H9 (cell line): ENCODE results near the gene ST7L. TPM values are rescaled to one million over a fixed set of nuclear protein-coding genes. Genes with fewer than 3 reads are reported as not detected.

Source experiments
- DNase-seq: peaks from one replicate; pipeline ENCODE4 v3.0.0-alpha.2; 2017
- H2AFZ ChIP-seq: one replicate; pipeline ENCODE4 v1.6.1; 2013; ENCODE audit warnings: mild to moderate bottlenecking, low read length, control low read depth, moderate library complexity
- H2AK5ac ChIP-seq: 2 replicates; pipeline ENCODE4 v1.6.1; 2013; ENCODE audit warnings: low read length, control low read depth, mixed read lengths; ENCODE audit not compliant: insufficient read length
- H2BK120ac ChIP-seq: one replicate; pipeline ENCODE4 v1.6.1; 2013; ENCODE audit warnings: low read depth, mild to moderate bottlenecking, low read length, control low read depth, inconsistent platforms; ENCODE audit not compliant: poor library complexity, severe bottlenecking
- H2BK12ac ChIP-seq: 2 replicates; pipeline ENCODE4 v1.6.1; 2013; ENCODE audit warnings: low read length, control low read depth, mixed read lengths, low read depth; ENCODE audit not compliant: insufficient read length
- H2BK15ac ChIP-seq: 2 replicates; pipeline ENCODE4 v1.6.1; 2013; ENCODE audit warnings: low read depth, low read length, control low read depth
- H2BK20ac ChIP-seq: one replicate; pipeline ENCODE4 v1.6.1; 2013; ENCODE audit warnings: low read depth, mild to moderate bottlenecking, low read length, control low read depth, inconsistent platforms; ENCODE audit not compliant: poor library complexity, severe bottlenecking
- H2BK5ac ChIP-seq: 2 replicates; pipeline ENCODE4 v1.6.1; 2013; ENCODE audit warnings: low read length, control low read depth, mixed read lengths; ENCODE audit not compliant: insufficient read length
- H3K14ac ChIP-seq: 2 replicates; pipeline ENCODE4 v1.6.1; 2013; ENCODE audit warnings: low read length, control low read depth; ENCODE audit not compliant: insufficient read depth
- H3K18ac ChIP-seq: 2 replicates; pipeline ENCODE4 v1.6.1; 2013; ENCODE audit warnings: low read depth, mild to moderate bottlenecking, mixed read lengths, low read length, control low read depth; ENCODE audit not compliant: insufficient read length
- H3K23ac ChIP-seq: 2 replicates; pipeline ENCODE4 v1.6.1; 2013; ENCODE audit warnings: low read length, control low read depth, mixed read lengths, low read depth; ENCODE audit not compliant: insufficient read length
- H3K23me2 ChIP-seq: 2 replicates; pipeline ENCODE4 v1.6.1; 2013; ENCODE audit warnings: low read depth, mild to moderate bottlenecking, mixed read lengths, low read length, control low read depth; ENCODE audit not compliant: insufficient read length, poor library complexity, severe bottlenecking
- H3K27ac ChIP-seq: 2 replicates; pipeline ENCODE4 v1.5.1; 2013; ENCODE audit warnings: low read length, control low read depth, mixed read lengths, low read depth; ENCODE audit not compliant: insufficient read length
- H3K27me3 ChIP-seq: 2 replicates; pipeline ENCODE4 v1.6.1; 2013; ENCODE audit warnings: low read length, control low read depth, inconsistent platforms; ENCODE audit not compliant: insufficient read depth
- H3K4ac ChIP-seq: 2 replicates; pipeline ENCODE4 v1.6.1; 2013; ENCODE audit warnings: low read depth, mild to moderate bottlenecking, control low read depth, inconsistent platforms, low read length, moderate library complexity
- H3K4me1 ChIP-seq: 2 replicates; pipeline ENCODE4 v1.6.1; 2013; ENCODE audit warnings: low read length, control low read depth, inconsistent platforms; ENCODE audit not compliant: insufficient read depth
- H3K4me2 ChIP-seq: 2 replicates; pipeline ENCODE4 v1.6.1; 2013; ENCODE audit warnings: low read length, control low read depth, mixed read lengths; ENCODE audit not compliant: insufficient read length, insufficient read depth
- H3K56ac ChIP-seq: 2 replicates; pipeline ENCODE4 v1.6.1; 2013; ENCODE audit warnings: low read depth, mild to moderate bottlenecking, mixed read lengths, low read length, control low read depth; ENCODE audit not compliant: insufficient read length
- H3K79me1 ChIP-seq: 2 replicates; pipeline ENCODE4 v1.6.1; 2013; ENCODE audit warnings: low read depth, mild to moderate bottlenecking, moderate library complexity, low read length, control low read depth, inconsistent platforms; ENCODE audit not compliant: insufficient read depth, poor library complexity, severe bottlenecking
- H3K79me2 ChIP-seq: 2 replicates; pipeline ENCODE4 v1.6.1; 2013; ENCODE audit warnings: low read length, control low read depth, inconsistent platforms; ENCODE audit not compliant: insufficient read depth
- H3K9ac ChIP-seq: 2 replicates; pipeline ENCODE4 v1.6.1; 2013; ENCODE audit warnings: low read length, control low read depth, mixed read lengths; ENCODE audit not compliant: insufficient read length; ENCODE audit errors: extremely low read depth
- H3K9me3 ChIP-seq: one replicate; pipeline ENCODE4 v1.6.1; 2013; ENCODE audit warnings: low read depth, low read length, inconsistent platforms; ENCODE audit not compliant: control insufficient read depth
- H3T11ph ChIP-seq: one replicate; pipeline ENCODE4 v1.6.1; 2013; ENCODE audit warnings: mild to moderate bottlenecking, low read length, control low read depth, inconsistent platforms
- H4K20me1 ChIP-seq: one replicate; pipeline ENCODE4 v1.6.1; 2013; ENCODE audit not compliant: control insufficient read depth, insufficient read length, insufficient read depth
- H4K5ac ChIP-seq: 2 replicates; pipeline ENCODE4 v1.6.1; 2013; ENCODE audit warnings: low read depth, mild to moderate bottlenecking, mixed read lengths, low read length, control low read depth; ENCODE audit not compliant: insufficient read length
- H4K8ac ChIP-seq: replicated peaks from 2 replicates; pipeline ENCODE4 v1.6.1; 2013; ENCODE audit warnings: low read length, control low read depth, mixed read lengths, low read depth; ENCODE audit not compliant: insufficient read length
- H4K91ac ChIP-seq: 2 replicates; pipeline ENCODE4 v1.6.1; 2013; ENCODE audit warnings: low read depth, mild to moderate bottlenecking, moderate library complexity, mixed read lengths, low read length, control low read depth; ENCODE audit not compliant: insufficient read length
- H3K27ac Mint-ChIP-seq, 3 experiments: 2 replicates in 2 of 3; 3 replicates in 1 of 3; pipeline ENCODE4 v1.8.0; 2020 to 2021; ENCODE audit warnings: mixed read lengths in 3 of 3, mild to moderate bottlenecking in 1 of 3, moderate library complexity in 1 of 3
- H3K27me3 Mint-ChIP-seq: 2 replicates; pipeline ENCODE4 v1.8.0; 2021; ENCODE audit warnings: low read depth, mild to moderate bottlenecking, moderate library complexity, mixed read lengths
- H3K36me3 Mint-ChIP-seq, 3 experiments: 2 replicates in 2 of 3; 3 replicates in 1 of 3; pipeline ENCODE4 v1.8.0; 2020 to 2021; ENCODE audit warnings: low read depth in 3 of 3, mixed read lengths in 3 of 3; ENCODE audit not compliant: insufficient read depth in 1 of 3
- H3K4me1 Mint-ChIP-seq, 2 experiments: 2 replicates each; pipeline ENCODE4 v1.8.0; 2020; ENCODE audit warnings: mixed read lengths in 2 of 2
- H3K4me3 Mint-ChIP-seq, 2 experiments: 2 replicates in 1 of 2; 3 replicates in 1 of 2; pipeline ENCODE4 v1.8.0; 2020 to 2021; ENCODE audit warnings: mild to moderate bottlenecking in 2 of 2, mixed read lengths in 2 of 2, moderate library complexity in 1 of 2
- H3K9me3 Mint-ChIP-seq, 2 experiments: 2 replicates in 1 of 2; 3 replicates in 1 of 2; pipeline ENCODE4 v1.8.0; 2020; ENCODE audit warnings: mild to moderate bottlenecking in 2 of 2, mixed read lengths in 2 of 2, moderate library complexity in 1 of 2
- WGBS: extraction: QIAGEN DNeasy Blood & Tissue Kit; methylation state at CpG from one replicate; pipeline ENCODE4 v1.1.7; 2013; ENCODE audit warnings: missing lambda C conversion rate, low lambda C conversion rate, mixed read lengths; ENCODE audit not compliant: insufficient read length; ENCODE audit errors: extremely low coverage; 5-methylcytosine and 5-hydroxymethylcytosine counted together
- total RNA-seq: library from RNA; stranded (reverse); gene quantifications from 2 replicates; pipeline ENCODE4 v1.2.1, GENCODE V29; 2021
- TF ChIP-seq, protein P1 (sequence below): fragments of 200-600 bp; sonication (generic); conservative IDR thresholded peaks from 3 replicates; pipeline ENCODE4 v1.8.0; 2021; ENCODE audit warnings: antibody characterized with exemption, mild to moderate bottlenecking

The ST7L gene
- total RNA-seq, 1 experiment from 2014 or later: 16.0 TPM

DNA sequence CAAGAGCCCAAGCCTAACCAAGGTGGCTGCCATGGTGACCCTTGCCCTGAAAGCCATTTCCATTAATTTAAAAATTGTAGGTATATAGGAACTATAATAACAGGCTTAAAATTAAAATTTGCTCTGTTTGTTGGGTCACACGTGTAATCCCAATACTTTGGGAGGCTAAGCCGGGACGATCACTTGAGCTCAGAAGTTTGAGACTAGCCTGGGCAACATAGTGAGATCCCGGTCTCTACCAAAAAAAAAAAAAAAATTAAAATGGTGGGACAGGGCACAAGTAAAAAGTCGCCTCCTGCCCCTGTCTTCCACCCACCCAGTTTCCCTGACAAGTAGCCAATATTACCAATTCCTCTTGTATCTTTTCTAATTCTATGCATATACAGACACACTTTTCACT lies 7.3 kb upstream of the ST7L start:
- H3K36me3 Mint-ChIP-seq: peaks cover 0 to 25% (median 5%) of the 10 kb centered on the region in 3 experiments; a peak in 3 of 7 replicates
- Histone ChIP-seq H3K4ac (no peak overlapping the region), H4K5ac (no peak overlapping the region), H3K4me1 (no peaks in the 10 kb centered on the region), H3K23me2 (no peaks in the 10 kb centered on the region), H2BK12ac (no peak overlapping the region), H2BK120ac (no peak overlapping the region), H3K79me2 (peaks cover 25% of the 10 kb centered on the region; the same call in 1 of the 2 replicates), H2AK5ac (no peak overlapping the region), H2BK15ac (no peak overlapping the region), H4K8ac (no peak overlapping the region), H3K56ac (no peak overlapping the region), H3K9me3 (no peaks in the 10 kb centered on the region), H3K27ac (no peak overlapping the region), H4K91ac (no peak overlapping the region), H3K18ac (no peak overlapping the region), H3K27me3 (no peaks in the 10 kb centered on the region), H3K14ac (no peak overlapping the region), H3K9ac (no peak overlapping the region), H4K20me1 (no peaks in the 10 kb centered on the region), H3K4me2 (no peak overlapping the region), H3K23ac (no peak overlapping the region), H2BK5ac (no peak overlapping the region), H3T11ph (no peak overlapping the region), H2BK20ac (no peak overlapping the region), H3K79me1 (peaks cover 9% of the 10 kb centered on the region), H2AFZ (no peak overlapping the region)
- no peaks in the 10 kb centered on the region for H3K27me3 Mint-ChIP-seq
- H3K27ac Mint-ChIP-seq: no peak overlapping the region
- DNase-seq: no peak
- TF ChIP-seq, protein P1, sequence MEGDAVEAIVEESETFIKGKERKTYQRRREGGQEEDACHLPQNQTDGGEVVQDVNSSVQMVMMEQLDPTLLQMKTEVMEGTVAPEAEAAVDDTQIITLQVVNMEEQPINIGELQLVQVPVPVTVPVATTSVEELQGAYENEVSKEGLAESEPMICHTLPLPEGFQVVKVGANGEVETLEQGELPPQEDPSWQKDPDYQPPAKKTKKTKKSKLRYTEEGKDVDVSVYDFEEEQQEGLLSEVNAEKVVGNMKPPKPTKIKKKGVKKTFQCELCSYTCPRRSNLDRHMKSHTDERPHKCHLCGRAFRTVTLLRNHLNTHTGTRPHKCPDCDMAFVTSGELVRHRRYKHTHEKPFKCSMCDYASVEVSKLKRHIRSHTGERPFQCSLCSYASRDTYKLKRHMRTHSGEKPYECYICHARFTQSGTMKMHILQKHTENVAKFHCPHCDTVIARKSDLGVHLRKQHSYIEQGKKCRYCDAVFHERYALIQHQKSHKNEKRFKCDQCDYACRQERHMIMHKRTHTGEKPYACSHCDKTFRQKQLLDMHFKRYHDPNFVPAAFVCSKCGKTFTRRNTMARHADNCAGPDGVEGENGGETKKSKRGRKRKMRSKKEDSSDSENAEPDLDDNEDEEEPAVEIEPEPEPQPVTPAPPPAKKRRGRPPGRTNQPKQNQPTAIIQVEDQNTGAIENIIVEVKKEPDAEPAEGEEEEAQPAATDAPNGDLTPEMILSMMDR: no peak
- WGBS: no CpG with 5 or more reads among the region's 5 CpGs
- H3K4me3 Mint-ChIP-seq: no peak overlapping the region
- no peaks in the 10 kb centered on the region for H3K9me3 Mint-ChIP-seq
- peaks cover 1% of the 10 kb centered on the region in 2 experiments; a peak in 2 of 4 replicates for H3K4me1 Mint-ChIP-seq
